ENCODE results near the gene DYNC2LI1.

DYNC2LI1 gene

GRCh38 chr2:43738257-43738656 is 35.6 kb upstream of the DYNC2LI1 start:
- H2AFZ ChIP-seq (ENCODE audit: low read depth, low read length, severe bottlenecking) = no peak overlapping the region
- H3K9me2 ChIP-seq (replicated peaks; ENCODE audit: insufficient read depth, low read length) = no peaks in the 10 kb centered on the region
- H3K79me2 ChIP-seq (ENCODE audit: insufficient read depth, low read length) = no peaks in the 10 kb centered on the region
- H3K27ac ChIP-seq (ENCODE audit: low read depth, low read length) = no peak overlapping the region
- no peaks in the 10 kb centered on the region for H3F3A ChIP-seq (ENCODE audit: insufficient read depth)
- H3K9ac ChIP-seq (ENCODE audit: low read length) = no peak overlapping the region
- H3K4me2 ChIP-seq (ENCODE audit: low read depth, low read length, poor library complexity, severe bottlenecking) = no peak overlapping the region
- H3K36me3 ChIP-seq (ENCODE audit: low read length) = no peaks in the 10 kb centered on the region
- H3K4me3 ChIP-seq (ENCODE audit: insufficient read depth, low read length, poor library complexity, severe bottlenecking) = no peak overlapping the region
- no peaks in the 10 kb centered on the region for H4K20me1 ChIP-seq (ENCODE audit: low read depth, low read length)
- TF ChIP-seq EZH2phosphoT487 (conservative IDR thresholded peaks at IDR 0.05; ENCODE audit: low read length) = no peak
- TF ChIP-seq, protein P1, sequence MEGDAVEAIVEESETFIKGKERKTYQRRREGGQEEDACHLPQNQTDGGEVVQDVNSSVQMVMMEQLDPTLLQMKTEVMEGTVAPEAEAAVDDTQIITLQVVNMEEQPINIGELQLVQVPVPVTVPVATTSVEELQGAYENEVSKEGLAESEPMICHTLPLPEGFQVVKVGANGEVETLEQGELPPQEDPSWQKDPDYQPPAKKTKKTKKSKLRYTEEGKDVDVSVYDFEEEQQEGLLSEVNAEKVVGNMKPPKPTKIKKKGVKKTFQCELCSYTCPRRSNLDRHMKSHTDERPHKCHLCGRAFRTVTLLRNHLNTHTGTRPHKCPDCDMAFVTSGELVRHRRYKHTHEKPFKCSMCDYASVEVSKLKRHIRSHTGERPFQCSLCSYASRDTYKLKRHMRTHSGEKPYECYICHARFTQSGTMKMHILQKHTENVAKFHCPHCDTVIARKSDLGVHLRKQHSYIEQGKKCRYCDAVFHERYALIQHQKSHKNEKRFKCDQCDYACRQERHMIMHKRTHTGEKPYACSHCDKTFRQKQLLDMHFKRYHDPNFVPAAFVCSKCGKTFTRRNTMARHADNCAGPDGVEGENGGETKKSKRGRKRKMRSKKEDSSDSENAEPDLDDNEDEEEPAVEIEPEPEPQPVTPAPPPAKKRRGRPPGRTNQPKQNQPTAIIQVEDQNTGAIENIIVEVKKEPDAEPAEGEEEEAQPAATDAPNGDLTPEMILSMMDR (IDR thresholded peaks at IDR 0.05; ENCODE audit: insufficient read depth, low read length, poor library complexity, severe bottlenecking) = no peak
- H3K9me3 ChIP-seq (ENCODE audit: insufficient read depth, low read length) = no peaks in the 10 kb centered on the region
- no peaks in the 10 kb centered on the region for H3K27me3 ChIP-seq (ENCODE audit: low read length)

GRCh38 chr2:43743706-43744105 is 30.1 kb upstream of the DYNC2LI1 start:
- Histone ChIP-seq H3K4me3 (ENCODE audit: insufficient read depth, low read length, poor library complexity, severe bottlenecking) (no peak overlapping the region), H3K79me2 (ENCODE audit: insufficient read depth, low read length) (no peaks in the 10 kb centered on the region), H4K20me1 (ENCODE audit: low read depth, low read length) (no peaks in the 10 kb centered on the region), H3K4me2 (ENCODE audit: low read depth, low read length, poor library complexity, severe bottlenecking) (no peak overlapping the region), H3K9me3 (ENCODE audit: insufficient read depth, low read length) (no peaks in the 10 kb centered on the region), H3K9ac (ENCODE audit: low read length) (no peak overlapping the region), H3F3A (ENCODE audit: insufficient read depth) (no peaks in the 10 kb centered on the region), H3K27ac (ENCODE audit: low read depth, low read length) (no peak overlapping the region), H3K27me3 (ENCODE audit: low read length) (no peaks in the 10 kb centered on the region), H3K36me3 (ENCODE audit: low read length) (no peaks in the 10 kb centered on the region), H2AFZ (ENCODE audit: low read depth, low read length, severe bottlenecking) (no peak overlapping the region), H3K9me2 (replicated peaks; ENCODE audit: insufficient read depth, low read length) (no peaks in the 10 kb centered on the region)
- no peak for TF ChIP-seq EZH2phosphoT487 (conservative IDR thresholded peaks at IDR 0.05; ENCODE audit: low read length)
- TF ChIP-seq, protein P1 (IDR thresholded peaks at IDR 0.05; ENCODE audit: insufficient read depth, low read length, poor library complexity, severe bottlenecking) = no peak

GRCh38 chr2:43745457-43745856 is 28.4 kb upstream of the DYNC2LI1 start:
- no peaks in the 10 kb centered on the region for H3K27me3 ChIP-seq (ENCODE audit: low read length)
- H2AFZ ChIP-seq (ENCODE audit: low read depth, low read length, severe bottlenecking) = no peak overlapping the region
- TF ChIP-seq, protein P1 (IDR thresholded peaks at IDR 0.05; ENCODE audit: insufficient read depth, low read length, poor library complexity, severe bottlenecking) = no peak
- no peak for TF ChIP-seq EZH2phosphoT487 (conservative IDR thresholded peaks at IDR 0.05; ENCODE audit: low read length)
- no peak overlapping the region for H3K27ac ChIP-seq (ENCODE audit: low read depth, low read length)
- no peak overlapping the region for H3K9ac ChIP-seq (ENCODE audit: low read length)
- H3K4me2 ChIP-seq (ENCODE audit: low read depth, low read length, poor library complexity, severe bottlenecking) = no peak overlapping the region
- H3K79me2 ChIP-seq (ENCODE audit: insufficient read depth, low read length) = no peaks in the 10 kb centered on the region
- no peak overlapping the region for H3K4me3 ChIP-seq (ENCODE audit: insufficient read depth, low read length, poor library complexity, severe bottlenecking)
- H4K20me1 ChIP-seq (ENCODE audit: low read depth, low read length) = no peaks in the 10 kb centered on the region
- no peaks in the 10 kb centered on the region for H3K9me2 ChIP-seq (replicated peaks; ENCODE audit: insufficient read depth, low read length)
- no peaks in the 10 kb centered on the region for H3K36me3 ChIP-seq (ENCODE audit: low read length)
- no peaks in the 10 kb centered on the region for H3F3A ChIP-seq (ENCODE audit: insufficient read depth)
- H3K9me3 ChIP-seq (ENCODE audit: insufficient read depth, low read length) = no peaks in the 10 kb centered on the region

All from SU-DHL-6 (cell line).